H1 (cell line): Measurements from ENCODE around the gene SLC5A2. TPM values are rescaled to one million over a fixed set of nuclear protein-coding genes. Genes with fewer than 3 reads are reported as not detected.
A peak's percentile ranks its signal among the peaks of the same experiment; 100 is the strongest.

Experiments
- CTCF ChIA-PET: fragments of 300-600 bp; sonication (Branson Sonifier 250); formaldehyde crosslinking; loops from one replicate; lab custom pipeline; 2021; ENCODE audit not compliant: partially characterized antibody; lab: Charles Lee
- POLR2A ChIA-PET: fragments of 300-600 bp; sonication (Branson Sonifier 250); formaldehyde crosslinking; loops from one replicate; lab custom pipeline; 2021; ENCODE audit warnings: inconsistent platforms; ENCODE audit not compliant: partially characterized antibody; lab: Charles Lee
- DNase-seq, 2 experiments: peaks; one replicate each; pipeline versions ENCODE4 v3.0.0 to v3.0.0-alpha.2; 2010 to 2022; ENCODE audit warnings: low spot score in 2 of 2, low read depth in 1 of 2, mixed read lengths in 1 of 2
- FAIRE-seq: peaks from 2 replicates; lab custom pipeline; 2011; peaks lifted over from hg19 to GRCh38; lab: Jason Lieb, UNC
- H2AFZ ChIP-seq: 2 replicates; pipeline ENCODE4 v1.8.1; 2012; ENCODE audit warnings: low read length, inconsistent platforms
- H2AK5ac ChIP-seq: 2 replicates; pipeline ENCODE4 v1.6.1; 2013; ENCODE audit warnings: low read depth, low read length
- H2BK120ac ChIP-seq: replicated peaks from 2 replicates; pipeline ENCODE3; 2013; ENCODE audit warnings: low read depth, low read length, inconsistent platforms
- H2BK12ac ChIP-seq: 2 replicates; pipeline ENCODE4 v1.6.1; 2013; ENCODE audit warnings: low read depth, low read length
- H2BK15ac ChIP-seq: 2 replicates; pipeline ENCODE4 v1.6.1; 2013; ENCODE audit warnings: low read length
- H2BK20ac ChIP-seq: 2 replicates; pipeline ENCODE4 v1.6.1; 2013; ENCODE audit warnings: low read length
- H2BK5ac ChIP-seq: 2 replicates; pipeline ENCODE4 v1.6.1; 2013; ENCODE audit warnings: low read depth, low read length
- H3K14ac ChIP-seq: 2 replicates; pipeline ENCODE4 v1.6.1; 2013; ENCODE audit warnings: inconsistent platforms; ENCODE audit not compliant: insufficient read length
- H3K18ac ChIP-seq: 2 replicates; pipeline ENCODE4 v1.6.1; 2013; ENCODE audit warnings: low read length; ENCODE audit errors: extremely low read depth
- H3K23ac ChIP-seq: 2 replicates; pipeline ENCODE4 v1.6.1; 2013; ENCODE audit warnings: inconsistent platforms; ENCODE audit not compliant: insufficient read length
- H3K23me2 ChIP-seq: 2 replicates; pipeline ENCODE4 v1.6.1; 2013; ENCODE audit warnings: low read depth, low read length
- H3K27ac ChIP-seq: 2 replicates; pipeline ENCODE4 v1.6.1; 2011; ENCODE audit warnings: low read depth, low read length, inconsistent platforms
- H3K27me3 ChIP-seq, 4 experiments: replicated peaks in 1 of 4; 1 replicate in 1 of 4; 2 replicates in 3 of 4; pipeline versions ENCODE4 v1.6.1 to v1.8.1; 2011 to 2013; ENCODE audit warnings: low read length in 3 of 4, mild to moderate bottlenecking in 3 of 4, inconsistent platforms in 2 of 4, mixed read lengths in 2 of 4, moderate library complexity in 1 of 4; ENCODE audit not compliant: control insufficient read depth in 3 of 4, insufficient read depth in 3 of 4; ENCODE audit errors: extremely low read depth in 1 of 4
- H3K36me3 ChIP-seq, 4 experiments: 2 replicates each; pipeline versions ENCODE4 v1.6.1 to v1.8.1; 2011 to 2013; ENCODE audit warnings: mild to moderate bottlenecking in 4 of 4, low read length in 3 of 4, moderate library complexity in 2 of 4, control low read depth in 1 of 4, inconsistent platforms in 1 of 4; ENCODE audit not compliant: insufficient read depth in 4 of 4, control insufficient read depth in 2 of 4
- H3K4ac ChIP-seq: replicated peaks from 2 replicates; pipeline ENCODE3; 2013; ENCODE audit warnings: low read length, low read depth, mixed read lengths, inconsistent platforms; ENCODE audit not compliant: insufficient read length
- H3K4me1 ChIP-seq, 4 experiments: replicated peaks in 1 of 4; 1 replicate in 1 of 4; 2 replicates in 3 of 4; pipeline versions ENCODE4 v1.6.1 to v1.8.1; 2011 to 2013; ENCODE audit warnings: low read length in 3 of 4, inconsistent platforms in 2 of 4, mixed read lengths in 1 of 4; ENCODE audit not compliant: insufficient read depth in 4 of 4, control insufficient read depth in 3 of 4
- H3K4me2 ChIP-seq, 2 experiments: 2 replicates each; pipeline versions ENCODE4 v1.6.1 to v1.8.1; 2011 to 2013; ENCODE audit warnings: low read depth in 2 of 2, low read length in 2 of 2, control low read depth in 1 of 2, inconsistent platforms in 1 of 2, mild to moderate bottlenecking in 1 of 2; ENCODE audit not compliant: insufficient read depth in 1 of 2
- H3K4me3 ChIP-seq, 4 experiments: fragments of 200-600, 300-600 bp in 1 of 4; sonication (generic), shearing (Covaris generic), sonication (Bioruptor Twin) in 1 of 4; 2 replicates each; pipeline versions ENCODE4 v1.5.1 to v1.8.1; 2011 to 2016; ENCODE audit warnings: low read length in 4 of 4, low read depth in 3 of 4, control low read depth in 2 of 4, inconsistent platforms in 2 of 4, mild to moderate bottlenecking in 2 of 4, mixed read lengths in 1 of 4, moderate library complexity in 1 of 4; ENCODE audit not compliant: insufficient read depth in 2 of 4; ENCODE audit errors: extremely low read depth in 1 of 4
- H3K56ac ChIP-seq: replicated peaks from 2 replicates; pipeline ENCODE3; 2013; ENCODE audit warnings: low read depth, mild to moderate bottlenecking, mixed read lengths, low read length, inconsistent platforms; ENCODE audit not compliant: insufficient read length
- H3K79me1 ChIP-seq: 2 replicates; pipeline ENCODE4 v1.6.1; 2013; ENCODE audit warnings: low read depth, low read length, control low read depth
- H3K79me2 ChIP-seq, 2 experiments: 2 replicates each; pipeline versions ENCODE4 v1.6.1 to v1.8.1; 2012 to 2013; ENCODE audit warnings: low read length in 2 of 2, mild to moderate bottlenecking in 2 of 2, inconsistent platforms in 1 of 2; ENCODE audit not compliant: insufficient read depth in 2 of 2, control insufficient read depth in 1 of 2
- H3K9ac ChIP-seq, 4 experiments: replicated peaks in 1 of 4; 1 replicate in 1 of 4; 2 replicates in 3 of 4; pipeline versions ENCODE4 v1.6.1 to v1.8.1; 2011 to 2013; ENCODE audit warnings: low read depth in 3 of 4, low read length in 3 of 4, control low read depth in 2 of 4, mild to moderate bottlenecking in 2 of 4, moderate library complexity in 2 of 4, inconsistent platforms in 1 of 4; ENCODE audit errors: extremely low read depth in 1 of 4
- H3K9me3 ChIP-seq, 2 experiments: 2 replicates each; pipeline versions ENCODE4 v1.6.1 to v1.8.1; 2012 to 2013; ENCODE audit warnings: mild to moderate bottlenecking in 2 of 2, moderate library complexity in 2 of 2, control low read depth in 1 of 2, inconsistent platforms in 1 of 2, low read depth in 1 of 2, low read length in 1 of 2, mixed read lengths in 1 of 2; ENCODE audit not compliant: insufficient read depth in 2 of 2
- H4K20me1 ChIP-seq, 2 experiments: replicated peaks in 1 of 2; 2 replicates each; pipeline versions ENCODE3 to v1.8.1; 2011 to 2013; ENCODE audit warnings: inconsistent platforms in 2 of 2, low read length in 2 of 2, mild to moderate bottlenecking in 1 of 2; ENCODE audit not compliant: insufficient read depth in 2 of 2, control insufficient read depth in 1 of 2
- H4K5ac ChIP-seq: 2 replicates; pipeline ENCODE4 v1.6.1; 2013; ENCODE audit warnings: low read length, low read depth, mixed read lengths, inconsistent platforms; ENCODE audit not compliant: insufficient read length
- H4K8ac ChIP-seq: 2 replicates; pipeline ENCODE4 v1.8.0; 2013; ENCODE audit warnings: mild to moderate bottlenecking, moderate library complexity, low read length, inconsistent platforms; ENCODE audit not compliant: insufficient read depth; ENCODE audit errors: extremely low read depth
- H4K91ac ChIP-seq: replicated peaks from 2 replicates; pipeline ENCODE3; 2013; ENCODE audit warnings: low read length, mixed read lengths, inconsistent platforms; ENCODE audit not compliant: insufficient read length
- ASH2L ChIP-seq: fragments of 200-600, 300-600 bp; sonication (generic); IDR thresholded peaks from one replicate; pipeline ENCODE4 v1.7.1; 2017; ENCODE audit warnings: low read length
- CEBPB ChIP-seq: IDR thresholded peaks from 2 replicates; pipeline ENCODE4 v1.6.1; 2012; ENCODE audit warnings: low read depth, low read length
- HDAC6 ChIP-seq: IDR thresholded peaks from one replicate; pipeline ENCODE4 v1.7.1; 2012; ENCODE audit warnings: low read depth, mild to moderate bottlenecking, inconsistent platforms, low read length, moderate library complexity
- JUN ChIP-seq: IDR thresholded peaks from 2 replicates; pipeline ENCODE4 v1.6.1; 2011; ENCODE audit warnings: low read depth, mild to moderate bottlenecking, improper control_type of control experiment, low read length
- KDM5A ChIP-seq: fragments of 200-600 bp; IDR thresholded peaks from 2 replicates; pipeline ENCODE4 v1.7.1; 2012; ENCODE audit warnings: mild to moderate bottlenecking, low read length, inconsistent platforms, mixed read lengths
- SAP30 ChIP-seq: fragments of 300-600 bp; sonication (generic); IDR thresholded peaks from 2 replicates; pipeline ENCODE4 v1.7.1; 2012; ENCODE audit warnings: low read length, moderate library complexity, mild to moderate bottlenecking, inconsistent platforms; ENCODE audit not compliant: insufficient read depth, insufficient replicate concordance
- SIN3A ChIP-seq, 2 experiments: IDR thresholded peaks in 1 of 2; conservative IDR thresholded peaks in 1 of 2; 2 replicates each; pipeline ENCODE4 v1.6.1; 2011 to 2012; ENCODE audit warnings: low read length in 2 of 2, improper control_type of control experiment in 1 of 2, low read depth in 1 of 2, mild to moderate bottlenecking in 1 of 2
- WGBS, 2 experiments: shearing (Covaris generic) in 1 of 2; methylation state at CpG; one replicate each; pipeline versions ENCODE4 v1.1.6 to v1.1.7; 2013 to 2015; ENCODE audit warnings: low lambda C conversion rate in 2 of 2, mixed read lengths in 2 of 2, inconsistent platforms in 1 of 2, low coverage in 1 of 2, missing lambda C conversion rate in 1 of 2; ENCODE audit not compliant: insufficient replicate concordance in 2 of 2, insufficient coverage in 1 of 2, insufficient read length in 1 of 2; ENCODE audit errors: extremely low coverage in 1 of 2, missing lambda C conversion rate in 1 of 2; 5-methylcytosine and 5-hydroxymethylcytosine counted together
- polyA plus RNA-seq, 7 experiments: library from polyadenylated mRNA; depleted of rRNA in 3 of 7; stranded (reverse) in 5 of 7; unstranded in 2 of 7; fragments of >200 nt in 5 of 7; fragments of 200-250 nt in 2 of 7; gene quantifications; 1 replicate in 5 of 7; 2 replicates in 1 of 7; 4 replicates in 1 of 7; pipeline versions ENCODE4 v1.2.1 to v1.2.3, GENCODE V29; 2011 to 2013; ENCODE audit warnings: missing spikeins in 2 of 7, mixed read lengths in 2 of 7
- total RNA-seq: library from RNA; stranded (reverse); fragmentation: NEBNext Ultra II Directional; extraction: Animal tissue kit (Norgen Biotek cat#: 25700); gene quantifications from 2 replicates; pipeline ENCODE4 v1.2.1, GENCODE V29; 2021

Gene SLC5A2
- total and polyA plus RNA-seq, 2 of the 8 experiments (the other 6 are each of a cell fraction or from before 2014, with no cell fraction given): 0.56 to 4.4 TPM

DNA sequence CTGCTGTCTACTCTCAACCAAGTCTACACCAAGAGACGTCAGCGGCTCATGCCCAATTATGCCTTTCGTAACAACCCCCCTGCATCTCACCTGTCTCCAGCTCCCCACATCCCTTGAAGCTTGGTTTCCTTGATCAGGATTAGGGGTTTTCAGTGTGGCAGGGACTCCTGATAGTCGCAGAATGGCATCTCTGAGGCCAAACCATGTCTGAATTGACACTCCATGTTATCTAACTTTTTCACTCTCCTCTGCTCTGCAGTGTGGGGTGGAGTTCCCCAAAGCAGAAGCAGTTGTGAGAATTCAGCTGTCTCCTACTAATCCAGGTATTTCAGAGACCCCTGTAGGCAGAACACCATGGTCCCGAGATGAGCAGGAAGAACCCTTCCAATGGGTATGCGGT is 39.1 kb downstream of the SLC5A2 start:
- no peak overlapping the region for H3K4me2 ChIP-seq
- FAIRE-seq (no peak), DNase-seq (no peak)
- ChIA-PET CTCF (no interaction called here), POLR2A (interaction anchor here (1.5 kb wide), 1 partner anchor 27 kb away, joined by 4 read pairs; no protein-coding TSS in a partner anchor)
- no peaks in the 10 kb centered on the region for H3K9me3 ChIP-seq
- no peak overlapping the region for H3K18ac ChIP-seq
- H4K8ac ChIP-seq: no peak overlapping the region
- H2BK20ac ChIP-seq: no peak overlapping the region
- H3K4me3 ChIP-seq: no peak overlapping the region
- no peaks in the 10 kb centered on the region for H3K23me2 ChIP-seq
- no peak overlapping the region for H2BK15ac ChIP-seq
- peaks cover 0 to 2% (median 0%) of the 10 kb centered on the region in 4 experiments; a peak in 1 of 7 replicates for H3K27me3 ChIP-seq
- H3K4me1 ChIP-seq: no peaks in the 10 kb centered on the region
- H3K56ac ChIP-seq: no peak overlapping the region
- H2AFZ ChIP-seq: no peak overlapping the region
- no peak overlapping the region for H3K14ac ChIP-seq
- H2BK120ac ChIP-seq: no peak overlapping the region
- H3K27ac ChIP-seq: no peak overlapping the region
- 0 out of 2 replicates have a peak overlapping the region, but pooled peaks have one; percentile 39 for H2BK12ac ChIP-seq
- 97% methylated on average over 6 of the region's 6 CpGs; no CpG with 5 or more reads in 1 of the 2 experiments for WGBS, 2 experiments
- H3K4ac ChIP-seq: no peak overlapping the region
- H4K20me1 ChIP-seq: no peaks in the 10 kb centered on the region
- no peaks in the 10 kb centered on the region for H3K36me3 ChIP-seq
- no peak overlapping the region for H4K91ac ChIP-seq
- no peak overlapping the region for H2BK5ac ChIP-seq
- H3K79me2 ChIP-seq: no peaks in the 10 kb centered on the region
- H4K5ac ChIP-seq: no peak overlapping the region
- no peak overlapping the region for H3K9ac ChIP-seq
- H3K79me1 ChIP-seq: no peaks in the 10 kb centered on the region
- H2AK5ac ChIP-seq: no peak overlapping the region
- no peak overlapping the region for H3K23ac ChIP-seq
- TF ChIP-seq KDM5A (no peak), SAP30 (no peak), HDAC6 (no peak), JUN (no peak), SIN3A (conservative IDR thresholded peaks at IDR 0.05 in 1 of 2, IDR thresholded peaks at IDR 0.05 in 1 of 2; ENCODE audit: low read depth in 1 of 2, low read length in 2 of 2) (no peak), ASH2L (no peak), CEBPB (no peak)
